Measurements from ENCODE around the gene SPOUT1. TPM values are rescaled to one million over a fixed set of nuclear protein-coding genes. Genes with fewer than 3 reads are reported as not detected.
A peak's percentile ranks its signal among the peaks of the same experiment; 100 is the strongest.

SPOUT1 gene
- total and polyA plus RNA-seq, 2 of the 13 experiments (the other 11 are each of a cell fraction or from before 2014, with no cell fraction given) = 39.0 to 45.8 TPM

DNA sequence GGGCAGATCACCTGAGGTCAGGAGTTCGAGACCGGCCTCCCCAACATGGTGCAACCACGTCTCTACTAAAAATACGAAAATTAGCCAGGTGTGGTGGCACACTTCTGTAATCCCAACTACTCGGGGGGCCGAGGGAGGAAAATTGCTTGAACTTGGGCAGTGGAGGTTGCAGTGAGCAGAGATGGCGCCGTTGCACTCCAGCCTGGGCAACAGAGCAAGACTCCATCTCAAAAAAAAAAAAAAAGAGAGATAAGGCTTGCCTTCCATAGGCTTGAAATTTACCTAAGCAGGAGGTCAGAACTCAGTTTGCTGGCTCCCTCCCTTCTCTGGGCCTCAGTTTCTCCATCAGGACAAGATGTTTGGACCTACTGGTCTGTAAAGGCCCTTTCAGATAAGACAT, 1.3 kb downstream of the SPOUT1 start:
- TF ChIP-seq NFIB (CRISPR knock-in tag; IDR thresholded peaks at IDR 0.05; ENCODE audit: borderline replicate concordance) (no peak), ZNF121 (CRISPR knock-in tag; IDR thresholded peaks at IDR 0.05) (peak; percentile 83), ATRX (CRISPR knock-in tag; IDR thresholded peaks at IDR 0.05; ENCODE audit: borderline replicate concordance) (no peak), RBM39 (IDR thresholded peaks at IDR 0.05; ENCODE audit: low read depth, low read length, poor library complexity, severe bottlenecking) (no peak), ZMYM3 (CRISPR knock-in tag; IDR thresholded peaks at IDR 0.05) (no peak), KMT2B (CRISPR knock-in tag; IDR thresholded peaks at IDR 0.05) (no peak)
- TF ChIP-seq, protein P1, sequence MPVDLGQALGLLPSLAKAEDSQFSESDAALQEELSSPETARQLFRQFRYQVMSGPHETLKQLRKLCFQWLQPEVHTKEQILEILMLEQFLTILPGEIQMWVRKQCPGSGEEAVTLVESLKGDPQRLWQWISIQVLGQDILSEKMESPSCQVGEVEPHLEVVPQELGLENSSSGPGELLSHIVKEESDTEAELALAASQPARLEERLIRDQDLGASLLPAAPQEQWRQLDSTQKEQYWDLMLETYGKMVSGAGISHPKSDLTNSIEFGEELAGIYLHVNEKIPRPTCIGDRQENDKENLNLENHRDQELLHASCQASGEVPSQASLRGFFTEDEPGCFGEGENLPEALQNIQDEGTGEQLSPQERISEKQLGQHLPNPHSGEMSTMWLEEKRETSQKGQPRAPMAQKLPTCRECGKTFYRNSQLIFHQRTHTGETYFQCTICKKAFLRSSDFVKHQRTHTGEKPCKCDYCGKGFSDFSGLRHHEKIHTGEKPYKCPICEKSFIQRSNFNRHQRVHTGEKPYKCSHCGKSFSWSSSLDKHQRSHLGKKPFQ (CRISPR knock-in tag; IDR thresholded peaks at IDR 0.05; ENCODE audit: insufficient replicate concordance) = peak; percentile 22
- no peak for FAIRE-seq
- Histone ChIP-seq H3K4me1 (ENCODE audit: insufficient read depth, low read length) (peaks cover 31% of the 10 kb centered on the region), H3K27ac (ENCODE audit: extremely low read length, insufficient read depth, low read length) (peak overlapping the region; percentile 66), H3K9ac (ENCODE audit: insufficient read depth, low read depth, low read length) (peak overlapping the region; percentile 81; the same call in 1 of the 2 replicates), H3K27me3 (ENCODE audit: control insufficient read depth in 1 of 2, insufficient read depth in 2 of 2, low read length in 2 of 2) (no peaks in the 10 kb centered on the region), H3K9me3 (ENCODE audit: low read length) (no peaks in the 10 kb centered on the region), H3K4me3 (replicated peaks in 1 of 3; ENCODE audit: insufficient read depth in 1 of 3, low read depth in 2 of 3, low read length in 3 of 3) (peak overlapping the region; percentile 75 to 86 (median 78); a peak in 5 of 6 replicates), H3K79me2 (ENCODE audit: insufficient read depth, low read length) (peaks cover 10% of the 10 kb centered on the region), H2AFZ (ENCODE audit: low read length) (no peak overlapping the region), H4K20me1 (ENCODE audit: insufficient read depth, low read length) (no peaks in the 10 kb centered on the region), H3K36me3 (replicated peaks in 1 of 2; ENCODE audit: control insufficient read depth in 1 of 2, insufficient read depth in 2 of 2, low read length in 2 of 2) (peaks cover 14 to 40% of the 10 kb centered on the region in 2 experiments; a peak in 4 of 5 replicates), H3K4me2 (ENCODE audit: low read depth, low read length) (peak overlapping the region; percentile 84)
- WGBS (ENCODE audit: low lambda C conversion rate) = 97% methylated on average over 8 of the region's 8 CpGs
- CTCF ChIA-PET (ENCODE audit: low intra/inter-chr PET ratio, low total read pairs) = no interaction called here
- in situ Hi-C loops (cut with HindIII; ENCODE audit: extremely low pct_ligation_motif_present, low pct_unique_long_range_greater_than_20kb) (no loop called here), intact Hi-C loops (cut with micrococcal nuclease; ENCODE audit: unreplicated experiment) (no loop called here)
- DNase-seq (ENCODE audit: low spot score) = no peak
- POLR2A ChIA-PET = interaction anchor here (1.0 kb wide), 1 partner anchor 10 kb away, joined by 3 read pairs; the partner anchor contains the start of gene ENDOG
- no TSS peak for BruUV-seq (replicated peaks)
- no peak for ATAC-seq
